ENCODE measurements around the gene ATAD3C. TPM values are rescaled to one million over a fixed set of nuclear protein-coding genes. Genes with fewer than 3 reads are reported as not detected.
A peak's percentile ranks its signal among the peaks of the same experiment; 100 is the strongest.

ATAD3C gene
- total RNA-seq, 4 donors from 2014 or later: 0.47 to 1.1 (median 0.94) TPM; not detected in 1

DNA sequence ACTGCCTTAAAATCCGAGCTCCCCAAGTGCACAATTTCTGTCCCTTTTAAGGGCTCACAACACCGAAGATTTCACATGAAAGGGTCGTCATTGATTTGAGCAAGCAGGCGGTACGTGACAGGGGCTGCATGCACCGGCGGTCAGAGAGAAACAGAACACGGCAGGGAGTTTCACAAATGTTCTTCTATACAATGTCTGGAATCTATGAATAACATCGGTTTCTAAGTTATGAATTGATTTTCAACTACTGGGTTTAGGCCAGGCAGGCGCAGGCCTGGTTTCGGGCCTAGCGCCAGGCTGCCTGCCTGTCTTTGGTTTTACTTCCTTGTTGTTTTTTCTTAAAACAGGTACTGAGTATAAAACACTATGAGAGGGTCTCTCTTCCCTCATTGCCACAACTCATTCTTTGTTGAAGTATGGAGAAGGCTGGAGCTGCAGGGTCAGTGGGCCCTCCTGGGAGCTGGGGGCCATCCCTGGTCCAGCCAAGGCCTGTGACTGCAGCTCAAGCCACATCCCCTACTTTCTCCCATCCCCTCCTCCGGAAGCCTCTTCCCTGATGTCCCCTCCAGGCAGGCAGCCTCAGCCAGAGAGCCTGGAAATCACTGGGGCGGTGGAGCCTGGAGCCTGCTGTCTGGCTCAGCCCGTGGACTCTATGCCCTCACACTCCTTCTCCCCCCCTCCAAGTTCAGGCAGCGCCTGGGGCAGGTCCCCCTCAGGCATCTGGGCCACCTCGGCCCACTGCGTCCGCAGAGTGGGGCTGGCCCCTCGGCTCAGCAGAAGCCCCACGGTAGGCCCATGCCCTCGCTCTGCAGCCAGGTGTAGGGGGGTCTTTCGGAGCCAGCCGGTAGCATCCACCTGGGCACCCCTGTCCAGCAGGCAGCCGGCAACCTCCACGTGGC is 30.8 kb upstream of the ATAD3C start:
- H3K27ac ChIP-seq: peak overlapping the region in 2 of 4 donors; percentile 84 to 90
- 91 to 95% methylated on average over 4 to 16 of the region's 26 CpGs for WGBS, 2 donors (ENCODE audit: low coverage in 1 of 2)
- no peaks in the 10 kb centered on the region for H3K27me3 ChIP-seq
- no peak overlapping the region for H3K4me3 ChIP-seq
- ATAC-seq: no peak
- H3K36me3 ChIP-seq: no peaks in the 10 kb centered on the region
- H3K9me3 ChIP-seq: no peaks in the 10 kb centered on the region
- no peak for TF ChIP-seq POLR2A (IDR thresholded peaks at IDR 0.05)
- TF ChIP-seq, protein P1, sequence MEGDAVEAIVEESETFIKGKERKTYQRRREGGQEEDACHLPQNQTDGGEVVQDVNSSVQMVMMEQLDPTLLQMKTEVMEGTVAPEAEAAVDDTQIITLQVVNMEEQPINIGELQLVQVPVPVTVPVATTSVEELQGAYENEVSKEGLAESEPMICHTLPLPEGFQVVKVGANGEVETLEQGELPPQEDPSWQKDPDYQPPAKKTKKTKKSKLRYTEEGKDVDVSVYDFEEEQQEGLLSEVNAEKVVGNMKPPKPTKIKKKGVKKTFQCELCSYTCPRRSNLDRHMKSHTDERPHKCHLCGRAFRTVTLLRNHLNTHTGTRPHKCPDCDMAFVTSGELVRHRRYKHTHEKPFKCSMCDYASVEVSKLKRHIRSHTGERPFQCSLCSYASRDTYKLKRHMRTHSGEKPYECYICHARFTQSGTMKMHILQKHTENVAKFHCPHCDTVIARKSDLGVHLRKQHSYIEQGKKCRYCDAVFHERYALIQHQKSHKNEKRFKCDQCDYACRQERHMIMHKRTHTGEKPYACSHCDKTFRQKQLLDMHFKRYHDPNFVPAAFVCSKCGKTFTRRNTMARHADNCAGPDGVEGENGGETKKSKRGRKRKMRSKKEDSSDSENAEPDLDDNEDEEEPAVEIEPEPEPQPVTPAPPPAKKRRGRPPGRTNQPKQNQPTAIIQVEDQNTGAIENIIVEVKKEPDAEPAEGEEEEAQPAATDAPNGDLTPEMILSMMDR (IDR thresholded peaks at IDR 0.05): no peak
- TF ChIP-seq EP300 (IDR thresholded peaks at IDR 0.05): no peak
- TF ChIP-seq POLR2AphosphoS5 (IDR thresholded peaks at IDR 0.05): no peak
- H3K4me1 ChIP-seq: peaks cover 0 to 34% (median 8%) of the 10 kb centered on the region in 3 donors

DNA sequence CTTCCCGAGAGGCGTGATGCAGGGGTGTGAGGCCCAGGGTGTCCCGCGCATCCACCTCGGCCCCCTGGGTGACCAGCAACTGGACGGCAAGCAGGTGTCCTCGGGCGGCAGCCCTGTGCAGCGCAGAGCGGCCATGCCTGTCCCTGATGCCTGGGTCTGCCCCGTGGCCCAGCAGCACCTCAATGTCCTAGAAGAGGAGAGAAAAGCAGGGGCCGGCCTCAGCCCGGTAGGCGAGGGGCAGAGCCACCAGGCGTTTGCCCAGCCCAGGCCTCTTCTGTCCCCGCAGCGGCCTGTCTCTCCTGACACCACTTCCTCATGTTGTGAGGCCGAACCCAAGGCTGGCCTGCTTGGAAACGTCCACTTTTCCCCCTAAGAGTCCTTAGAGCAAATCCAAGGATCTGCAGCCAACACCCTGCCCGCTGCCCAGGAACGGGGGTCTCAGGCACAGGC is 30.1 kb upstream of the ATAD3C start:
- Histone ChIP-seq H3K36me3 (no peaks in the 10 kb centered on the region), H3K27ac (peak overlapping the region in 3 of 4 donors; percentile 81 to 90 (median 84)), H3K27me3 (no peaks in the 10 kb centered on the region), H3K9me3 (no peaks in the 10 kb centered on the region), H3K4me1 (peaks cover 0 to 34% (median 8%) of the 10 kb centered on the region in 3 donors), H3K4me3 (peak overlapping the region; percentile 29 to 57)
- peak; percentile 20 for ATAC-seq
- TF ChIP-seq EP300 (IDR thresholded peaks at IDR 0.05): no peak
- TF ChIP-seq POLR2AphosphoS5 (IDR thresholded peaks at IDR 0.05): no peak
- TF ChIP-seq, protein P1 (IDR thresholded peaks at IDR 0.05): no peak
- no peak for TF ChIP-seq POLR2A (IDR thresholded peaks at IDR 0.05)
- WGBS, 2 donors (ENCODE audit: low coverage in 1 of 2): 0% methylated on average over 1 of the region's 21 CpGs; no CpG with 5 or more reads in 1 of the 2 donors

DNA sequence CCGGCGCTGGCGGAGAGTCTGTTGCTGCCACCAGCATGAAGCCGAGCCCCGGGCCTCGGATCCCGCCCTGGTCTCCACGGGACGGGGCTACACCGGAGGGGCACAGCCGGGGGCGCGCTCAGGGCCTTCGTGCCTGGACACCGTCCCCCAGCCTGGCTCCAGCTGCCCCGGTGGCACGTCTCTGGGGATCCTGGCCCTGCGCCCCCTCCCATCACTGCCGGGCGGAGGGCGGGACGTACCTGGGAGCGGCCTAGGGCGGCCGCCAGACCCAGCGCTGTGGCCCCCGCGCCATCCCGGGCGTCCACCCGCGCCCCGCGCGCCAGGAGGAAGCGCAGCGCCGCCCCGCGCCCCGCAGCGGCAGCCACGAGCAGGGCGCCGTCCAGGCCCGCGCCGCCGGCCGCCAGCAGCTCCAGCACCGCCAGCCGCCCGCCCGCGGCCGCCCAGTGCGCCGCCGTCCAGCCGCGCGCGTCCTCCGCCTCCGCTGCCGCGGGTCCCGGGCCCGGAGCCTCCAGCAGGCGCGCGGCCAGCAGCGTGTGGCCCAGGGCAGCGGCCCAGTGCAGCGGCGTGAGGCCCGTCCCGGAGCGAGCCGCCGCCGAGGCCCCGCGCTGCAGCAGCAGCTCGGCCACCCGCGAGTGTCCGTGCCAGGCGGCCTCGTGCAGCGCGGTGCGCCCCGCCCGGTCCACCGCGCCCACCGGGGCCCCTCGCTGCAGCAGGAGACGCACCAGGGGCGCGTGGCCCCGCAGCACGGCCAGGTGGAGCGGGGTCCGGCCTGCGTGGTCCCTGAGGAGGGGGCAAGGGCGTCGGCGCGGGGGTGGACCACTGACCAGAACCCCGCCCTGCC is 29.5 kb upstream of the ATAD3C start:
- no peaks in the 10 kb centered on the region for H3K36me3 ChIP-seq
- H3K4me3 ChIP-seq: peak overlapping the region; percentile 29 to 57
- no peaks in the 10 kb centered on the region for H3K27me3 ChIP-seq
- TF ChIP-seq, protein P1 (IDR thresholded peaks at IDR 0.05): peak in 2 of 4 experiments; percentile 23 to 26
- TF ChIP-seq EP300 (IDR thresholded peaks at IDR 0.05): no peak
- 0% methylated on average over 1 of the region's 112 CpGs; no CpG with 5 or more reads in 1 of the 2 donors for WGBS, 2 donors (ENCODE audit: low coverage in 1 of 2)
- H3K4me1 ChIP-seq: peaks cover 0 to 34% (median 8%) of the 10 kb centered on the region in 3 donors
- H3K27ac ChIP-seq: peak overlapping the region; percentile 41 to 90 (median 82)
- ATAC-seq: peak; percentile 84
- no peaks in the 10 kb centered on the region for H3K9me3 ChIP-seq

DNA sequence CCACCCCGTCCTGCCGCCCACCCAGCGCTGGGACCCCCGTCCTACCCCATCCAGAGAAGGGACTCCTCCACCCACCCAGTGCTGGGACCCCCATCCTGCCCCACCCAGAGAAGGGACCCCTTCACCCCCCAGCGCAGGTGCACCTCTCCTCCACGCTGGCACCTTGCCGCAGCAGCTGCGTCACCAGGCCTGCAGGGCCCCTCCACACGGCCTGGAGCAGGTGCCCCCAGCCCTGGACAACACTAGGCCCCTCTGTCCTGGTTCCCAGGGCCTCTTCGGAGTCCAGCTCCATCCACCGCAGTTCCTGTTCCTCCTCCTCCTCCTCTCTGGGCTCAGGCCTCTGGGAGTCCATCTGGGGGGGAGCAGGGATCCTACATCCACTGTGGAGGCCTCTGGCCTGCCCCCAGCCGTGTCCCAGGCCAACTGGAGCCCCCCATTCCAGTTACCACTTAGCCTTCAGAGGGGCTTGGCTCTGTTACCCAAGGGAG is 28.8 kb upstream of the ATAD3C start:
- ATAC-seq: no peak
- 20 to 60% methylated on average over 1 of the region's 12 CpGs for WGBS, 2 donors (ENCODE audit: low coverage in 1 of 2)
- no peaks in the 10 kb centered on the region for H3K27me3 ChIP-seq
- H3K4me3 ChIP-seq: peak overlapping the region; percentile 28 to 57
- no peaks in the 10 kb centered on the region for H3K36me3 ChIP-seq
- TF ChIP-seq POLR2AphosphoS5 (IDR thresholded peaks at IDR 0.05): no peak
- TF ChIP-seq, protein P1 (IDR thresholded peaks at IDR 0.05): no peak
- TF ChIP-seq EP300 (IDR thresholded peaks at IDR 0.05): no peak
- no peak for TF ChIP-seq POLR2A (IDR thresholded peaks at IDR 0.05)
- no peaks in the 10 kb centered on the region for H3K9me3 ChIP-seq
- H3K27ac ChIP-seq: peak overlapping the region in 3 of 4 donors; percentile 37 to 76 (median 54)
- H3K4me1 ChIP-seq: peaks cover 0 to 34% (median 8%) of the 10 kb centered on the region in 3 donors

Data from gastroesophageal sphincter (tissue), 4 donors.